Hypothalamus (tissue), 51 donors: ENCODE results near the gene ABCB8.
"Not testable (repeated sequence)": the region's sequence is repeated elsewhere in the genome, so short reads cannot be mapped to it uniquely, and the experiment has no call there.

Experiments
- DNase-seq, 51 donors: peaks; one replicate each; lab custom pipeline; 2025; lab: John Stamatoyannopoulos, UW

Gene ABCB8

DNA sequence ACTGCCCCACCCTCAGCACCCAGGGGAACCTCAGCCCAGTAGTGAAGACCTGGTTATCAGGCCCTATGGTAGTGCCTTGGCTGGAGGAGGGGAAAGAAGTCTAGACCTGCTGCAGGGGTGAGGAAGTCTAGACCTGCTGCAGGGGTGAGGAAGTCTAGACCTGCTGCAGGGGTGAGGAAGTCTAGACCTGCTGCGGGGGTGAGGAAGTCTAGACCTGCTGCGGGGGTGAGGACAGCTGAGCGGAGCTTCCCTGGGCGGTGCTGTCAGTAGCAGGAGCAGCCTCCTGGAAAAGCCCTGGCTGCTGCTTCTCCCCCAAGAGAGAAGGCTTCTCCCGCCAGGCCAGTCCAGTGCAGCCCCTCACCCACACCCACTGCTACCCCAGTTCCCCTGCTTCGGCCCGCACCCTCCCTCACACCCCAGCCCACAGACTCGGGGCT is 31.2 kb upstream of the ABCB8 start:
- no peak for DNase-seq

DNA sequence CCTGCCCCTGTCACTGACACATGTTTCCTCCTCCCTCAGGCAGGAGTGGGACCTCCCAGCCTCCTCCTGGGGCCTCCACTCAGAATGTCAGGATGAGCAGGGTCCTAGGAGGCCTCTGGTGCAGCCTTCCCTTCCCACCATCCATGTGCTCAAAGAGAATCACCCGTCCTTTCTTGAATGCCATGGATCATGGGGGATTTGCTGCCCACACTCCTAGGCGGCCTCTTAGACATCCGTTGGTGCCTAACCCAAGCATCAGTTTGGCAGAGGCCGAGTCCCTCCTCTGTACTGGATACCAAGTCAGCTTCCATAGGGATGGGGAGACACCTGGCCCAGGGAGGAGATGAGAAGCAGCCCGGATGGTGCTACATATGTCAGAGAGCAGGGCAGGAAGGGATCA is 30.4 kb upstream of the ABCB8 start:
- DNase-seq = no peak

DNA sequence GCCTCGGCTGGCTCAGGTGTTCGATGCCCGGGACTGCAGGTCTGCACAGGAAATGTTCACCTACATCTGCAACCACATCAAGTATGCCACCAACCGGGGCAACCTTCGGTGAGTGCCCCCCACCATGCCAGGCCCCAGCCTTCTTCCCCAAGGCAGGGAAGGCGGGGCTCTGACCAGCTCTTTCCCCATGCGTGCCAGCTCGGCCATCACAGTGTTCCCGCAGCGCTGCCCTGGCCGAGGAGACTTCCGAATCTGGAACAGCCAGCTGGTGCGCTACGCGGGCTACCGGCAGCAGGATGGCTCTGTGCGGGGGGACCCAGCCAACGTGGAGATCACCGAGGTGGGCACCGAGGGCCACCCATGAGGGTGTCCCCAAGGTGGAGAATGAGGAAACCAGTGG is 29.9 kb upstream of the ABCB8 start:
- no peak for DNase-seq

DNA sequence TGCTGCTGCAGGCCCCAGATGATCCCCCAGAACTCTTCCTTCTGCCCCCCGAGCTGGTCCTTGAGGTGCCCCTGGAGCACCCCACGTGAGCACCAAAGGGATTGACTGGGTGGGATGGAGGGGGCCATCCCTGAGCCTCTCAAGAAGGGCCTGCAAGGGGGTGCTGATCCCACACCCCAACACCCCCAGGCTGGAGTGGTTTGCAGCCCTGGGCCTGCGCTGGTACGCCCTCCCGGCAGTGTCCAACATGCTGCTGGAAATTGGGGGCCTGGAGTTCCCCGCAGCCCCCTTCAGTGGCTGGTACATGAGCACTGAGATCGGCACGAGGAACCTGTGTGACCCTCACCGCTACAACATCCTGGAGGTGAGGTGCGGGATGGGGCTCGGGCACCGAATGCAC is 29.2 kb upstream of the ABCB8 start:
- DNase-seq = no peak

DNA sequence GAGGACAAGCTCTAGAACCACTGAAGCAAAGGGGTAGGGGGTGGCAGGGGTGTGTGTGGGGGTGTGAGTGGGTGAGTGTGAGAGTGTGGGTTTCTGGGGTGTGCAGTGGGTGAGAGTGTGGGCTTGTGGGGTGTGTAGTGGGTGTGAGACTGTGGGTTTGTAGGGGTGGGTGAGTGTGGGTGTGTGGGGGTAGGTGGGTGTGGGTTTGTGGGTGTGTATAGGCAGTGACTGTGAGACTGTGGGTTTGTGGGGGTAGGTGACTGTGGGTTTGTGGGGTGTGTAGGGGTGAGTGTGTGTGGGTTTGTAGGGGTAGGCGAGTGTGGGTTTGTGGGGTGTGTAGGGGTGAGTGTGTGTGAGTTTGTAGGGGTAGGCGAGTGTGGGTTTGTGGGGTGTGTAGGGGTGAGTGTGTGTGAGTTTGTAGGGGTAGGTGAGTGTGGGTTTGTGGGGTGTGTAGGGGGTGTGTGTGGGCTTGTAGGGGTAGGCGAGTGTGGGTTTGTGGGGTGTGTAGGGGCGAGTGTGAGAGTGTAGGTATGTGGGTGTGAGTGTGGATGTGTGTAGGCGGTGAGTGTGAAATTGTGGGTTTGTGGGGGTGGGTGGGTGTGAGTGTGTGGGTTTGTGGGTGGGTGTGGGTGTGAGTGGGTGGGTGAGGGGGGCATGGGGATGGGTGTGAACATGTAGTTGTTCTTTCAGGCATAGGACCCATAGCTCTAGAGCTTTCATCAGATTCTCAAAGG is 28.6 kb upstream of the ABCB8 start:
- no peak for DNase-seq

DNA sequence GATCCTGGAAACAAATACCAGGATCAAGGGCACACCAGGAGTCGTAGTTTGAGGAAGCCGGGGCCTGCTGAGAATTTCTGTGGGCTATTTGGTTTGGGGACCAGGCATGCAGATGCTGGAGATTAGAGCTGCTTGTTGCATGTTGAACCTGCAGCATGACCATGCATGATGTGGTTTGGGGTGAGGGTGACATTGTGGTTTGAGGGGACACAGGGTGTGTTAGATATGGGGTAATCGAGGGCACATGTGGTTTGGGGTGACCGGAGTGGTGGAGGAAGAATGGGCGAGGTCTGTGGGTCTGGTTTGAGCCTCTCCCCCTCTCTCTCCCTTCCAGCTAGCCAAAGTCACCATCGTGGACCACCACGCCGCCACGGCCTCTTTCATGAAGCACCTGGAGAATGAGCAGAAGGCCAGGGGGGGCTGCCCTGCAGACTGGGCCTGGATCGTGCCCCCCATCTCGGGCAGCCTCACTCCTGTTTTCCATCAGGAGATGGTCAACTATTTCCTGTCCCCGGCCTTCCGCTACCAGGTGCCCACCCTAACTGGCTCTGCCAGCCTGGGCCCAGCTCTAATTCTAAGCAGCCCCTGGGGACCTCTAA is 27.3 kb upstream of the ABCB8 start:
- DNase-seq = no peak

DNA sequence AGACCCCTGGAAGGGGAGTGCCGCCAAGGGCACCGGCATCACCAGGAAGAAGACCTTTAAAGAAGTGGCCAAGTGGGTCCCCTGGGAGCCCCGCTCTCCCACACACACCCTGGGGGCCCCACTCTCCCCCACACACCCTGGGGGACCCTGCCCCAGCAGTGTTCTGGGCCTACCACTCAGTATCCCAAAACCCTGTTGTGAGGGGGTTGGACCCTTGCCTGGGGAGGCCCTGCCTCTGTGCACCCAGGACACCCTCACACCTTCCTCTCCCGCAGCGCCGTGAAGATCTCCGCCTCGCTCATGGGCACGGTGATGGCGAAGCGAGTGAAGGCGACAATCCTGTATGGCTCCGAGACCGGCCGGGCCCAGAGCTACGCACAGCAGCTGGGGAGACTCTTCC is 26.7 kb upstream of the ABCB8 start:
- DNase-seq = no peak

DNA sequence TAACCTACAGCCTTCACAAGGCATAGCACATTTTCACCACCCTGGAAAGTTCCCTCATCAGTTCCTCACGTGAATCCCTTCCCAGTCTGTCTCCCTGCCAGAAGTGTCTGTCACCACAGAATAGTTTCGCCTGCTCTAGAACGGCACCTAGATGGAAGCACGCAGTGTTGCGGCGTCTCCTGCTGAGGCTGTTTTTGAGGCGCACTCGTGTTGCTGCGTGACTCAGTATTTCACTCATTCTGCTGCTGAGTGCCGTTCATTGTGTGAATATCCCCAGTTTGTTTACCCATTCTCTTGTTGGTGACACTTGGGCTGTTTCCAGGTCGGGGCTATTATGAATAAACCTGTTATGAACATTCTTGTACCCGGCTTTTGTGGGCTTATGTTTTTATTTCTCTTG is 24.7 kb upstream of the ABCB8 start:
- DNase-seq = no peak

DNA sequence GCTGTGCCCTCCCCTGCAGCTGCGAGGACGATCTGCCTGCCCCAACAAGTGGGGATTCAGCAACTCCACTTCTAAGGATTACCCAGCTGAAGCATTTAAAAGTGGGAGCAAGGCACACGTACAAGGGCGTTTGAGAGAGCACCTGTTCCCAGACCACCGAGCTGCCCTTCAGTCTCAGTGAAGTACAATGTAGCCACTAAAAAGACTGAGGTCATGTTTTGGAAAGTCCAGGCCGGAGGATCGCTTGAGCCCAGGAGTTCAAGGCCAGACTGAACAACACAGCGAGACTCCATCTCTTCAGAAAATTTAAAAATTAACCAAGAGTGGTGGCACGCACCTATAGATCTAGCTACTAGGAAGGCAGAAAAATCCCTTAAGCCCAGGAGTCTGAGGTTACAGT is 22.7 kb upstream of the ABCB8 start:
- DNase-seq = no peak

DNA sequence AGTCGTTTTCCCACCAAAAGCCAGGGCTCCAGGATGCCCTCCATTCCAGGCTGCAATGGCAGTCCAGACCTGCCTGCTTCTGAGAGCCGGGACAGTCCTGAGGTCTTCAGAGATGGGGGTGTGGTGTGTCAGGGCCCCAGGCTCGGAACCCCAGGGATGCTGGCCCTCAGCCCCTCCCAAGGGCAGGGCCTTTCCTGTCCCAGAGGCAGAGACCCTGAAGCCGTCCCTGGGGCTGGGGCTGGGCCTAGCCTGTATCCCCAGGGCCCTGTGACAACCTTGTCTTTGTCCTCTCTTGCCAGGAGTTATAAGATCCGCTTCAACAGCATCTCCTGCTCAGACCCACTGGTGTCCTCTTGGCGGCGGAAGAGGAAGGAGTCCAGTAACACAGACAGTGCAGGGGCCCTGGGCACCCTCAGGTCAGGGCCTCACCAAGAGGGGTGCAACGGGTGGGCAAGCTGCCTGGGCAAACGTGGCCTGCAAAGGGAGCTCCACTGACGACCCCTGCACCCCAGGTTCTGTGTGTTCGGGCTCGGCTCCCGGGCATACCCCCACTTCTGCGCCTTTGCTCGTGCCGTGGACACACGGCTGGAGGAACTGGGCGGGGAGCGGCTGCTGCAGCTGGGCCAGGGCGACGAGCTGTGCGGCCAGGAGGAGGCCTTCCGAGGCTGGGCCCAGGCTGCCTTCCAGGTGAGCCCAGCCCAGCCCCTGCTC is 21.5 kb upstream of the ABCB8 start:
- DNase-seq = no peak

DNA sequence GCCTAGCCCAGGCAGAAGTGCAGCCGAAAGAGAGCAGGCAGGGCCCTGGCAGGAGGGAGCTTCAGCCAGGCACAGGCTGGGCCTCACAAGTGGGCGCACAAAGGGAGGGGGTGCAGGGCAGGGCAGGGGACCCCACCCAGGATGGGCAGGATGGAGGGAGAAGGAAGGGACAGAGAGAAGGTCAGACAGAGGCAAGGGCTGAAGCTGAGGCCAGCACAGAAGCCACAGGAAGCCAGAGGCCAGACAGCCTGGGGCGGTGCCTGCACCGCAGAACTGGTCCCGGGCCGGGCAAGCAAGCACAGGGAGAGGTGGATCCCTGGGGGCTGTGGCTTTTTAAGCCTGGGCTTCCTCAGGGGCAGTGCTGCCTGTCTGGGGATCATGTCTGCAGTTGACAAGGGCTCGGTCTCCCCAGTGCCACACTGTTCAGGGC is 20.8 kb upstream of the ABCB8 start:
- no peak for DNase-seq

DNA sequence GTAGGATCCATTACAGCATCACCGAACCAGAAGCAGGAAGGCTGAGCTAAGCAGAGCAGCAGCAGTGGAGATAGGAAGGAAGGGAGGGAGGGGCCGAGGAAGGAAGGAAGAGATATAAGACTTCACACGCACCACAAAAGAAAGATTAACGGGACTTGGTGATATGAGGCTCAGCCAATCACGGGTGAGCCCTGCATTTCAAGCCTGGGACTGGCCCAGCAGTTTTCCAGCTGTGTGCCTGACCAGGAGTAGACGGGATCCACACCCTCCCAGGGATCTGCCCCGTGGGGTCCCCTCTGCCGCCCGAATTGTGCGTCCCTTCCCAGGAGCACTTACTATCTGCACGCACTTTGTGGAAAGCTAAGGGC is 20.1 kb upstream of the ABCB8 start:
- DNase-seq = no peak

DNA sequence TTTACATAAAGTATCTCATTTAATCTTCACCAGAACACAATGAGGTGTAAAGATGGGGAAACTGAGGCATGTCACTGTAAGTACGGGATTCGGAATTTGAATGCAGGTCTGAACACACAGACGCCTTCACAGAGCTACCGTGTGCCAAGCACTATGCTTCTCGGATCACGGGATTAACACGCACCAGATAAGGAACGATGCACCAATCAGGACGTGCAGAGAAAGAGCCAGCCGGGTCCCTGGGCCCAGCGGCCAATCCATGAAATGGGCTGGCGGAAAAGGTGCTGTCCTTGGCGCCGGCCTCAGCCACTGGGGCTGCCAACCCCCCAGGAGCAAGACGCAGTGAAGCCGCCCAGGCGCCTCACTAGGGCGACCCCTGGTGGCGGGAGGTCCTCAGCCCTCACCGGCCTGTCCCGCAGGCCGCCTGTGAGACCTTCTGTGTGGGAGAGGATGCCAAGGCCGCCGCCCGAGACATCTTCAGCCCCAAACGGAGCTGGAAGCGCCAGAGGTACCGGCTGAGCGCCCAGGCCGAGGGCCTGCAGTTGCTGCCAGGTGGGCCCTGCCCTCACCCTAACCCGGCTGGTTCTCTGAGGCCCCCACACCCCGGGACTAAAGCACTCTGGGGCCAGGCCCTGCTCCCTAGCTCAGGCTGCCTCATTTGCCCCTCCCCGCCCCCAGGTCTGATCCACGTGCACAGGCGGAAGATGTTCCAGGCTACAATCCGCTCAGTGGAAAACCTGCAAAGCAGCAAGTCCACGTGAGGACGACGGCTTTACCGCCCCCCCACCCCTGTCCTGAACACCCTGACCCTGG is 19.5 kb upstream of the ABCB8 start:
- peak in 22 of 51 donors; percentile 3 to 62 (median 25) for DNase-seq

DNA sequence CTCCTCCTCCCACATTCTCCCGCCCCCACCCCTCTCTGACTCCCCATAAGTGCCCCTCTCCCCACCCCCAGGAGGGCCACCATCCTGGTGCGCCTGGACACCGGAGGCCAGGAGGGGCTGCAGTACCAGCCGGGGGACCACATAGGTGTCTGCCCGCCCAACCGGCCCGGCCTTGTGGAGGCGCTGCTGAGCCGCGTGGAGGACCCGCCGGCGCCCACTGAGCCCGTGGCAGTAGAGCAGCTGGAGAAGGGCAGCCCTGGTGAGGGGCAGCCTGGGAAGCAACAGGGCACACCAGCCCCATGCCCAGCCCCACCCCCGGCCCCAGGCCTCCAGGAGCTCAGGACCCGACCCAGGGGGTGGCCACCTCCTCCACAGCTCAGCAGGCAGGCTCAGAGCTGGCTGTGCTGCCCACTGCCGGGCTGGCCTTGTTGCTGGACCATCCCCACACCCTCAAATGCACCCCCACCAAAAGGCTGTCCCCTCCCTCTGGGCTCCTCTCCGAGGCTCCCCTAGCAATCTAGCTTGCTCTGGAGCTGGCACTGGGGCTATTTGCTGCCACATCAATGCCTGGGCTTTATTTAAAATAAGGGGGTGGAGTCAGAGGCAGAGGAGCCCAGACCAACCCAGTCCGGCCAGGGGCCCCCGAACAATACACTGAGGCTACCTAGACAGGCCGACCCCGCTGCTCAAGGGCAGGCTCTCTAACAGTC is 18.8 kb upstream of the ABCB8 start:
- no peak for DNase-seq

DNA sequence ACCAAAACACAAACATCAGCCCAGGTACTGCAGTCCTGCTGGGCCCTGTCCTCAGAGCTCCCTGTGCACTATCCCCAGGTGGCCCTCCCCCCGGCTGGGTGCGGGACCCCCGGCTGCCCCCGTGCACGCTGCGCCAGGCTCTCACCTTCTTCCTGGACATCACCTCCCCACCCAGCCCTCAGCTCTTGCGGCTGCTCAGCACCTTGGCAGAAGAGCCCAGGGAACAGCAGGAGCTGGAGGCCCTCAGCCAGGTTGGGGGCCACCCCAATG is 18.3 kb upstream of the ABCB8 start:
- DNase-seq = no peak

DNA sequence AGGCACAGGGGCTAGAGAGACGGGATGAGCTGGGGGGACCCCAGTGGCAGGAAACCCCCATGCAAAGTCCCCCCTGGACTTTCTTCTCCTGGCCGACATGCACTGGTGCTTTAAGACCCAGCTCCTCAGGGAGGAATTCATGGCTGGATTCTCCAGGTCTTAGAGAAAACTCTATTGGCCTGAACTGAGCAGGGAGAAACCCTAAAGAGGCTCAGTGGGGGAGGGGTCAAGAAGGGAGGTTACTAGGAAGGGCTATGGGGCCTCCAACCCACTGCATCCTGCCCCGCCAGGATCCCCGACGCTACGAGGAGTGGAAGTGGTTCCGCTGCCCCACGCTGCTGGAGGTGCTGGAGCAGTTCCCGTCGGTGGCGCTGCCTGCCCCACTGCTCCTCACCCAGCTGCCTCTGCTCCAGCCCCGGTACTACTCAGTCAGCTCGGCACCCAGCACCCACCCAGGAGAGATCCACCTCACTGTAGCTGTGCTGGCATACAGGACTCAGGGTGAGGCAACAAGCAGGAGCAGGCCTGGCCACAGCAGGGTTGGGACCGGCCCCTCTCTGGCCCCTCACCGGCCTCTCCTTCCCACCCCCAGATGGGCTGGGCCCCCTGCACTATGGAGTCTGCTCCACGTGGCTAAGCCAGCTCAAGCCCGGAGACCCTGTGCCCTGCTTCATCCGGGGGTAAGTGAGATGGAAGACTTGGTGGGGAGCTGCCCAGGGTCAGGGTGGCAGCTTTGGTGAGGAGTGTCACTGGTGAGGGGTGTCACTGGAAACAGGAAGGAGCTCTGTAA is 17.7 kb upstream of the ABCB8 start:
- peak in 1 of 51 donors; percentile 5 for DNase-seq

DNA sequence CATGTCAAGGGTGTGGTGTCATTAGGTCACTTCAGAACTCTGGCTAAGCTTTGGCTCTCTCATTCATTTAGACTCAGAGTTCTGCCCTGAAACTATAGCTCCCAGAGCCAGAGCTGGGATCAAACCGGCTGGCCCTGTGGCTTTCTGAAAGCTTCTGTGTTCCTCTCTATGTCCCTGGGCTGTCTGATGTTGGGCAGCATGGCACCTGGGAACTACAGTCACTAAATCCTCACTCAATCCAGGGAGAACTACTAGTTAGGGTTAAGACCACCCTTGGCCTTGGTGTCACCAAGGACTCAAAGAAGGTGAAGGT is 17.2 kb upstream of the ABCB8 start:
- DNase-seq = no peak

DNA sequence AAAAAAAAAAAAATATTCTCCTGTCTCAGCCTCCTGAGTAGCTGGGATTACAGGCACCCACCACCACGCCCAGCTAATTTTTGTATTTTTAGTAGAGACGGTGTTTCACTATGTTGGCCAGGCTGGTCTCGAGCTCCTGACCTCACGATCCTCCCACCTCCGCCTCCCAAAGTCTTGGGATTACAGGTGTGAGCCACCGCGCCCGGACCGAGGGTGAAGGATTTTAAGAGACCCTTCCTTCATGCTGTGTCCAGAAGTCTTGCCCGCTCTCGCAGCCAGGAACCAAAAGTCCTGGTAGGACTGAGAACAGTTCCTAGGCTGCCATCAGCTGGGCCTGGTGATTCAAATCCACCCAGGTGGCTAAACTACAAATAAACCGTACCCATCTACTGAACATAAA is 16.6 kb upstream of the ABCB8 start:
- not testable (repeated sequence) for DNase-seq

DNA sequence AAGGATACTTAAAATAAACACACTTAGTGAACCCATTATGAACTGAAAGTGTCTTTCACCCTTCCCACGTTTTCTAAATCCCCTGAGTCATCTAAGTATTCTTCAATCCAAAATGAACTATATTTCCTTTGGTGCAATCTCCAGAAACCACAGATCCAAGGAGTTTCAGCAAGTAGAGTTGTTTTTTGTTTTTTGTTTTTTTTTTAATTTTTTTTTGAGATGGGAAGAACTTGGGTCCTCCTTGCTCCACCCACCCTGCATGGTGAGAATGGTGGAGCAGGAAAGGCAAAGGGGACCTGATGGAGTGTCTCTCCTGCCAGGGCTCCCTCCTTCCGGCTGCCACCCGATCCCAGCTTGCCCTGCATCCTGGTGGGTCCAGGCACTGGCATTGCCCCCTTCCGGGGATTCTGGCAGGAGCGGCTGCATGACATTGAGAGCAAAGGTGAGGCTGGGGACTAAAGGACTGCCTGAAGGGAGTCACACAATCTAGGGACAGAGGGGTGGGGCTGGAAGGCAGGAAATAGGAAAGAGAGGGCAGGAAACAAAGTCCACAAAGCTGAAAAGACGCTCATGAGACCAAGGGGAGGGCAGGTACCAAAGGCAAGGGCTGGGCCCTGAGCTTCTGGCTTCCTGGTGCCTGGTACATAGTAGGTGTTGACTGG is 16.1 kb upstream of the ABCB8 start:
- DNase-seq = peak in 1 of 51 donors; percentile 3

DNA sequence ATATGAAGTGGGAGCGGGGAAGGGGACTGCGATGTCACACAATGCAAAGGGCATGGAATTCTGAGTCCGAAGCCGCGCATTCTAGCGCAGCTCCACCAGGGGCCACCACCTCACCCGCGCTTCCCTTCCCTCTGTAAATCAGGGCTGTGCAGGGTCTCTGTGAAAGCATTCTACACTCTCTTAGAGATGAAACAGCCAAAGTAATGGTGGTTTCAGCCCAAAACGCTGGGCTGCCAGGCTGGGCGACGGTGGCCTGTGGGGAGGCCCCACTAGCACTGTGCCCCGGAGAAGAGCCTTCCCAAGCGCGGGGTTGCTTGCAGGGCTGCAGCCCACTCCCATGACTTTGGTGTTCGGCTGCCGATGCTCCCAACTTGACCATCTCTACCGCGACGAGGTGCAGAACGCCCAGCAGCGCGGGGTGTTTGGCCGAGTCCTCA is 15.3 kb upstream of the ABCB8 start:
- peak in 8 of 51 donors; percentile 13 to 50 (median 24) for DNase-seq
